ENCODE results near the gene SERINC2.
A peak's percentile ranks its signal among the peaks of the same experiment; 100 is the strongest.
"Not testable (repeated sequence)": the region's sequence is repeated elsewhere in the genome, so short reads cannot be mapped to it uniquely, and the experiment has no call there.

Gene SERINC2

DNA sequence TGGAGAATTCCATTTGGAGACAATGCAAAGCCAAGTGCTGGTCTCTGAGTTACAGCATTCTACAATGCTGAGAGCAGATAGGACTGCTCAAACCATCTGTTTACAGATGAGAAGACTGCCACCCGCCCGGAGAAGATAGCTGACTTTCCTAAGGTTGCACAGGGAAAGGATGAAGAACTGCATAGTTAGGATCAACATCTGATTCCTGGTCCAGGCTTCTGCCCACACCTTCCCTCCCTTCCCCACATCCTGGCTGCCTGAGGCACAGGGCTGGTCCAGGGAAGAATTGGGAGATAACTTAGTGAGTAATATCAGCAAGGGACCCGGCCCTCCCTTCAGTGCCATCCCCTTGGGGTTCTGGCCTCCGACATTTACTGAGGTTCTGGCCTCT lies 2.0 kb downstream of the SERINC2 start:
- DNase-seq (ENCODE audit: low read depth), result no peak

DNA sequence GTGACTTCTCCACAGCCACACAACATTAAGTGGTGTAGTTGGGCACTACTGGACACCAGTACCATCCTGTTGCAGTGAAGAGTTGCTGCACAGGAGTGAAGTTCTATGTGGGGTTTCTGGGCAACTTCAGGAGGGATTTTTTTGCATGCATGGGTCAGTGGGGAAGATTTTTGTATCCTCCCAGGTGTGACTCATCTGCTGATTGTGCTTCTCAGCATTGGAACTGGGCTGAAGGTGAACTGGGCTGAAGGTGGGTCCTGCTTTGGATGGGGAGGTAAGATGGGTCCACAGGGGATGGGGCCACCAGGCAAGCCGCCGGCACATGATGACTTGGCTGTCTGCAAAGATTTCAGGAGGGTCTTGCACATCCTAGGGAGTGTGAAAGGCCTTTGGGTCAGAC lies 2.6 kb downstream of the SERINC2 start:
- DNase-seq (ENCODE audit: low read depth), result no peak

DNA sequence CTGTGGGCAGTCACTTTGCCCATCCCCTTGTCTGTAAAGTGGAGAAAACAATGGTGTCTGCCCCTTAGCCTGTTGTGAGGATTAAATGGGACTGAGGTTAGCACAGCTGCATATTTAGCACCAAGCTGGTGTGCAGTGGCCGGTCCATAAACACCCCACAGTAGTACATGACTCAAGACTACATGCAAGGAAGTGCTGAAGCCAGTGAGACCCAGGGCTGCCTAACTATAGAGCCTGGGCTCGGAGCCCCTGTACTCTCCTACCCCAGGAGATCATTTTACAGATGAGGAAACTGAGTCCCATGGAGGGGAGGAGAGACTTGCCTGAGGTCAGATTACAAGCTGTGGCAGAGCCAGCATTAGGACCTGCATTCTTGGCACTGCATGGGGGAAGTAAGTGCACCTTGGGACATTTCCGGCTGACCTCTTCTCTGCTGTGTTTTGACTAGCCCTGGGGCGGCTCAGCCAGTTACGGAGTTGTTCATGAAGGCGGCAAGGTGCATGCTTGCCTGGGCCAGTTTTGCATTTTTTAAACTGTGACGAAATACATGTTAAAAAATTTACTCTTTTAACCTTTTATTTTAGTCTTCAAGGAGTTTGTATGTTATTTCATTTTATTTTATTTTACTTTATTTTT lies 3.2 kb downstream of the SERINC2 start:
- DNase-seq (ENCODE audit: low read depth), result no peak

DNA sequence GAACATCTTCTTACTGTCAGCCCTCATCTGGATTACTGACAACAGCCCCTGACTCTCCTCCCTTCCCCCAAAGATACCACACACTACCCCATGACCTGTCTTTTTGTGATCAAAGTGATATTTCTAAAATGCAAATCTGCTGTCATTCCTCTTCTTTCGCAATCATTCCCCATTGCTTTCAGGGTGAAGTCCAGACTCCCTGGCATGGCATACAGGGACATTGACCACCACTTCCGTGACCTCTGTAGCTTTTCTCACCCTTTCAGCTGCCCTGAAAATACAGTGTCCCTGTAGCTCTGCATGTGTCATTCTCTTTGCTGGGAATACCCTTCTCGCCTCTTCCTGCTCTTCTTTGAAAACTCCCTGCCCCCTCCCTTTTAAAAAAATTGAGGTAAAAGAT lies 4.1 kb downstream of the SERINC2 start:
- DNase-seq (ENCODE audit: low read depth), result no peak

DNA sequence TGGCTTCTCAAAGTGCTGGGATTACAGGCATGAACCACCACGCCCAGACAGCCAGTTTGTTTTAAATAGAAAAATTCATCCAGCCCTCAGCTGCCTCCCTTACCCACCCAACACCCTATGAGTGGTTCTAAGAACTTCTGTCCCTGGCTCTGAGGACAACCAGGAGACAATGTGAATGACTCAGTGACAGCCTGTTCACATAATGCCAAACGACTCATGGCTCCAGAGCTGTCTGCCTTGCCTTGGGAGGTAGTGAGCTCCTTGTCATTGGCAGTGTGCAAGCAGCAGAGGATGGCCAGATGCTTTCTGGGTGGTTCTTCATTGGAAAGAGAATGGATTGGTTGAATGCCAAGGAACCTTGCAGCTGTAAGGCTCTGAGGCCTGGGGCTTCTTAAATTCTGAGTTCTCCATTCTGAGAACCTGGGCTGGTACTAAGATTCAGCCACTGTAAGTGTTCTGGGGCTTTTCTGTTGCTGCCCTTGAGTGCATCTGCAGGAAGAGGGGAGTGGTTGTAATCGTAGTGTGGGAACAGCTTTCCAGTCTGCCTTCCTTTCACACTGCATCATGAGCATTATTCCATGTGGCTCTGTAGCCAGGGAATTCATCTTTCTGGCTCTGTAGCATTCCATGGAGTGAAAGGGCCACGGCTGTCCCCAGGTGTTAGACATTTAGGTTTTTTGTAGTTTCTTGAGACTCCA lies 5.8 kb downstream of the SERINC2 start:
- no peak for DNase-seq (ENCODE audit: low read depth)

DNA sequence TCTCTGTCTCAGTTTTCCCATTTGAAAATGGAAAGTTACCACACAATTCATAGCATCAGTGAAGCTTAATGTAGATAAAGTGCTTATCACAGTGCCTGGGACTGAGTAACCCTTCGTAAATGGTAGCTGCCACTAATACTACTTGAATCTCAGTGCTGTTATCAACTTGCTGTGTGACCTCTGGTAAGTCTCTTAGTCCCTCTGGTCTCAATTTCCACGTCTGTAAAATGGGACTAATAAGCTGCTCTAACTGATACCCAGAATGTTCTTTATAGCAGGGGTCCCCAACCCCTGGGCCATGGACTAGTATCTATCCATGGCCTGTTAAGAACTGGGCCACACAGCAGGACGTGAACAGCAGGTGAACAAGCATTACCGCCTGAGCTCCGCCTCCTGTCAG lies 7.7 kb downstream of the SERINC2 start:
- no peak for DNase-seq (ENCODE audit: low read depth)

DNA sequence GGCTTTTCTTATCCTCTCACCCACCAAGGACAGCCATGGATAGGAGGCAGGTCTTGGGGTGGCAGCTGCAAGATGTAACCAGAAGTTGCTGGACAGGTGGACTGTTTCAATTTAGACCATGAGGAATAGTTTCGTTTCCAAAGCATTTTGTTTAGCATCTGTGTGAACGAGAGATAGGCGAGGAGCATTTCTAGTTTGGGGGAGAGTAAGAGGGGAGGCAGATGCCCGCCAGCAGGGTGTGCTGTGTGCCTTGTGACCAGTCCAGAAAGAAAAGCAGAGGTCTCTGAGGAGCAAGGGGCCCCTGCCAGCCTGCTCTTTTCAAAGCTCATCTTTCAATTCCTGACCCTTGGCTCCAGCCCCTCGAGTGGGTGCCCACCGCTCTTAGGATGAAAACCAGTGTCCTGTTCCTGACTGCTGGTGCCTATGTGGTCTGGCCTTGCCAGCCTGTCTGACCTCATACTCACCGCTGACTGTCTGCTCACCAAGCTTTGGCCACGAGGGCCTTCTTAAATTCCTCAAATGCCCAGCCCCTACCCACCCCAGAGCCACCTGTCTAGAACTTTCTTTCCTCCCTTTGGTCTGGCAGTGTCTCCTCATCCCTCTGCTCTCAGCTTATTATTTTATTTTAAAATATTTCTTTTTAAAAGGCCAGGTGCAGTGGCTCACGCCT lies 8.5 kb downstream of the SERINC2 start:
- DNase-seq (ENCODE audit: low read depth), result no peak

DNA sequence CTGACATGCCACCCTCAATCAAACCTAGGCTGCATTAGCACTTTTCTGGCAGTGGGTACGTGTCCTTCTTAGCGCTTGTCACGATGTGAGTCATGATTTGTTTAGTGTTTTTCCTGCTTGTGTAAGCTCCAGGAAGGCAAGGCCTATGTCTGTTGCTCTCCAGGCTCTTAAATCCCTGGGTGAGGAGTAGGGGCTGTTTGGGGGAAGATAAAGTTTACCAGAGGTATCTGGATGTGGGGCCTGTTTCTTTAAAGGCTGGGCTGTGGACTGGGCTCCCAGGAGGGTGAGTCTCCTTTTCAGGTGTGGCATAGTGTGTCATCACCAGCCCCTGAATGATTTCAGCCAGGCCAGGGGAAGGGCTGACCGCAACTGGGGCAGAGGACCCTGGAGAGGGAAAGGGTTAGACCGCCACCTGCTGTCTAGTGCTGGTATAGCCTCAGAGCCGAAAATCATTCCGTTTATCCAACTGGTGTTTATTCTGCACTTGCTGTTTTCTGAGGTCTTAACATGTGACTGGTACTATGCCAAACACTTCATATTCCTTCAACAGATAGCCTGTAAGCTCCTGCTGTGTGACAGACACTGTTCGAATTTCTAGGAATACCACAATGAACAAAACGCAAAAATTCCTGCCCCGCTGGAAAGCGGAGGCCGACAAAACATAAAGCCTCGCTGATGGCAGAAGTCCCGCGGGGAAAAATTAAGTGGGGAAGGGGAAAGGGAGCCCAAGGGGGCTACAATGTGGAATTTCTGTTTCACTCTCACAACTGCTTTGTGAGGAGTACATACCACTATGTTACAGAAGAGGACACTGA lies 9.7 kb downstream of the SERINC2 start:
- peak; percentile 85 for DNase-seq (ENCODE audit: low read depth)

DNA sequence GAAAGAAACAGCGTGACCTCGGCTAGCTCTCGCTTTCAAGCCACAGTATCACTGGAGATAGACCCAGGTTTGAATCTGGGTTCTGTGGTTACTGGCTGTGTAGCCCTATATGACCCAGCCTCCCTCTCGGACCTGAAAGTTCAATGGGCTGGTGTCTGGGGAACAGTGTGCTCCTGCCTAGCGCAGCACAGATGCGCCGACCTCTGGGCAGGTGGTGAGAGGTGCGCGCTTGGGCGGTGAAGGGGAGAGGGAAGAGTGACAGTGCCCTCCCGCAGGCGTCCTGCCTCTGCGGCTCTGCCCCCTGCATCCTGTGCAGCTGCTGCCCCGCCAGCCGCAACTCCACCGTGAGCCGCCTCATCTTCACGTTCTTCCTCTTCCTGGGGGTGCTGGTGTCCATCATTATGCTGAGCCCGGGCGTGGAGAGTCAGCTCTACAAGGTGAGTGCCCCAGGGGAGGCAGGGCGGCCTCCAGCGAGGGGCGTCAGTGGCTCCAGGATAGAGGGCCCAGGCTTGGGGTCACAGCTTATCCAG lies 10.5 kb downstream of the SERINC2 start:
- no peak for DNase-seq (ENCODE audit: low read depth)

DNA sequence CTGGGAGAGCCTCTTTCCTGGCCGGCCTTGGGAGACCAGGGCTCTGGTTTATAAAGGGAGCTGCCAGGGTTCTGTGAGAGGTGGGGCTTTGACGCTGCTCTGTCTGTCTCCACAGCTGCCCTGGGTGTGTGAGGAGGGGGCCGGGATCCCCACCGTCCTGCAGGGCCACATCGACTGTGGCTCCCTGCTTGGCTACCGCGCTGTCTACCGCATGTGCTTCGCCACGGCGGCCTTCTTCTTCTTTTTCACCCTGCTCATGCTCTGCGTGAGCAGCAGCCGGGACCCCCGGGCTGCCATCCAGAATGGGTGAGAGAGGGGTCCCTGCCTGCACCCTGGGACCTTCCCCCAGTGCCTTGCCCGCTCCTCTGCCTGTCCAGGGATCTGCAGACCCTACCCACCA lies 11.6 kb downstream of the SERINC2 start:
- DNase-seq (ENCODE audit: low read depth), result no peak

DNA sequence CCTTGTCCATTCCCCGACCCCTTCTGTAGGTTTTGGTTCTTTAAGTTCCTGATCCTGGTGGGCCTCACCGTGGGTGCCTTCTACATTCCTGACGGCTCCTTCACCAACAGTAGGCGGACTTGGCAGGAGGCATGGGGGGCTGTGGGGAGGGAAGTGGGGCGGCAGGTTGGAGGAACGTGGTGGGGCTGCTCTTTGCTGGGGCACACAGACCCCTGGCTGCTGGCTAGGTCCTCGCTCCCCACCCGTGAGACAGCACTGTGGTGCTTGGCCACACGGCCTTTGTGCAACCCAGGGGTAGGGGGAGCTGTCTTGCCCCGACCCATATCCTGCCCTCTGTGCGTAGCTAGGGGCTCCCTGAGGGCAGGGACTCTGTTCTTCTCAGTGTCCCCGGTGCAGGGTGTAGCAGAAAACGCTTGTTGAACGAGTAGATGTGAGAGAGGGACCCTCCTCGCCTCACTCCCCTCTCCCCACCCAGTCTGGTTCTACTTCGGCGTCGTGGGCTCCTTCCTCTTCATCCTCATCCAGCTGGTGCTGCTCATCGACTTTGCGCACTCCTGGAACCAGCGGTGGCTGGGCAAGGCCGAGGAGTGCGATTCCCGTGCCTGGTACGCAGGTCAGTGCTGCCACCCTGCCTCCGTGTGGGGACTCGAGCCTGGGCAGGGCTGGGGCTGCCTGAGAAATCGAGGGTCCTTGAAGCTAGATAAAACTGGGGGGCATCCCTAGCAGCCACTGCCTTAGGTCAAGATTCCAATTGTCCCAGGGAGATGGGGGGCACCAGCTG lies 12.5 kb downstream of the SERINC2 start:
- no peak for DNase-seq (ENCODE audit: low read depth)

DNA sequence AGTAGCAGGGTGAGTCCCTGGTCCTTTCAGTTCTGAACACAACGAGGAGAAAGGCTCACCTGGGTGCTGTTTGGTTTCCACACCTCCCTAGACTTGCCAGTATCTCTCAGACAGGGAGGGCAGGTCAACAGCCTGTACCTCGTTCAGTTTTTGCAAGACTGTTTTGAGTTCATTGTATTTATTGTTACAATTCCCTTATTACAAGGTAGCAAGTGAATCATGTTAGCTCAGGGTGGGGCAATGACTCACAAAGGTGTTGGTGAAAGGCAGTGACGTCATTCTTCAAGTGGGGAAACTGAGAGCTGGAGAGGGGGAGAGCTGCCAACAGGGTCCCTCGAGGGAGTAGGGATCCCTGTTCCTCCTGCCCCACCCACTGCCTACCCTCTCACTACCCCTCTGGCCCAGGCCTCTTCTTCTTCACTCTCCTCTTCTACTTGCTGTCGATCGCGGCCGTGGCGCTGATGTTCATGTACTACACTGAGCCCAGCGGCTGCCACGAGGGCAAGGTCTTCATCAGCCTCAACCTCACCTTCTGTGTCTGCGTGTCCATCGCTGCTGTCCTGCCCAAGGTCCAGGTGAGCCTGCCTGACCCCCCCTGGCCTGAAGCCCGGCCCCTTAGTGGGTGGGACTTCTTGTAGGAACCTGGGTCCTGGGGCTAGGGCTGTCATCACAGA lies 13.4 kb downstream of the SERINC2 start:
- DNase-seq (ENCODE audit: low read depth), result no peak

DNA sequence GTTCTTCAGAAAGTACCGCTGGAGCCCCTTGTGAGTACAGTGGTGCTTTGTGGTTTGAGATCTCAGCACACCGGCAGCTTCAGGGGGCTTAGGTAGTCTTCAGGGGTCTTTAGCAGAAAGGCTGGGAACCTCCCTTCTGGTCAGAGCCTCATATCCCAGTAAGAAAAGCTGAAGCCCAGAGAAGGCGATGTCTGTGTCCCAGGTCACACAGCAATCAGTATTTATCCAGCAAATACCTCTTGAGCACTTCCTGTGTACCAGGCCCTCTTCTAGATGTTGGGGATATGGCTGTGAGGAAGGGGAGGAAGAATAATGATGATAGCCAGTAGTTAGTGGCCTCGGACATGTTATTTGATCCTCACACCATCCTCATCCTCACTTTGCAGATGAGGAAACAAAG lies 14.3 kb downstream of the SERINC2 start:
- DNase-seq (ENCODE audit: low read depth), result no peak

DNA sequence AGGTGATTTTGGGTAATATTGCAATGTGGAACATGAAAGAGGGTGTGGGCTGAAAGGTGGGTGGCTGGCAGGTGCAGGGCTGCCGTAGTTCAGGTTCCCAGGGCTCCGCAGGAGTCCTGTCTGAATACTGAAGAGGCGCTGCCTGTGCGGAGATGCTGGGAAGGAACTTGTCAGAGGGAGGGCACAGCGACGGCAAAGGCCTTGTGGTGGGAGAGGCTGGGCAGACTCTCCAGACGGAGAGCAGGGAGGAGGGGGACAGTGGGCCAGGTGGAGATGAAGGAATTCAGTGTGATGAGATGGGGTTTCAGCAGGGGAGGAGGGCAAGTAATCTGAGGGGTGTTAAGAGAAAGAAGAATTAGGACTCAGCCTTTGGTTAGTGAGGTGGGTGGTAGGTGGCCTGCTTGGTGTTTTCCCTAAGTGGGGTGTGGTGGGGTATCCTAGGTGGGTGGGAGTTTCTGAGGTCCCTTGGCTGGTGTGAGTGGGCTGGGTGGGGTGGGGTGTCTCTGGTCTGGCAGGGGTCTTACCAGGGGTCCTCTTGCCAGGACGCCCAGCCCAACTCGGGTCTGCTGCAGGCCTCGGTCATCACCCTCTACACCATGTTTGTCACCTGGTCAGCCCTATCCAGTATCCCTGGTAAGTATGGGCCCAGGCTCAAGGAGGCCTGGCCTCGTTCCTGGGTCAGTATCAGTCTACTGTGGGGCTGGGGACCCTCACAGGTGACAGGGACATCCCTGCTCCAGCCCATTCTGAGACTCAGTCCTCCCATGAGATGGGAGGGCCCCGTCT lies 15.6 kb downstream of the SERINC2 start:
- DNase-seq (ENCODE audit: low read depth), result no peak

DNA sequence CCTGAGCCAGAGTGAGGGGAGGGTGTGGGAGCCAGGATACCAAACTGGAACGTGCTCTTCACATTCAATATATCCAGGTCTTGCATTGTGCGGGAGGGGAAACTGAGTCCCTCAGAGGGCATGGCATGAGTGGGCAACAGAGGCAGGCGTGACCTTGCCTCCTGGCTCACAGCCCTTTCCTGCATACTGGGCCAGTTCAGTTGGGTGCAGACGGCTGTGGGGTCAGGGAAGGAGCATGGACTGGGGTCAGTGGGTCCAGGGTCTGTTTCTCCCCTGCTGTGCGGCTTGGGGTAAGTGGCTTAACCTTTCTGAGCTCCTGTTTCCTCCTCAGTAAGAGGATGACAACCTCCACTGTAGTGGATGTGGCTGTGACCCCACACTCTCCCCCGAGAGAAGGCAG lies 16.6 kb downstream of the SERINC2 start:
- DNase-seq (ENCODE audit: low read depth), result no peak

DNA sequence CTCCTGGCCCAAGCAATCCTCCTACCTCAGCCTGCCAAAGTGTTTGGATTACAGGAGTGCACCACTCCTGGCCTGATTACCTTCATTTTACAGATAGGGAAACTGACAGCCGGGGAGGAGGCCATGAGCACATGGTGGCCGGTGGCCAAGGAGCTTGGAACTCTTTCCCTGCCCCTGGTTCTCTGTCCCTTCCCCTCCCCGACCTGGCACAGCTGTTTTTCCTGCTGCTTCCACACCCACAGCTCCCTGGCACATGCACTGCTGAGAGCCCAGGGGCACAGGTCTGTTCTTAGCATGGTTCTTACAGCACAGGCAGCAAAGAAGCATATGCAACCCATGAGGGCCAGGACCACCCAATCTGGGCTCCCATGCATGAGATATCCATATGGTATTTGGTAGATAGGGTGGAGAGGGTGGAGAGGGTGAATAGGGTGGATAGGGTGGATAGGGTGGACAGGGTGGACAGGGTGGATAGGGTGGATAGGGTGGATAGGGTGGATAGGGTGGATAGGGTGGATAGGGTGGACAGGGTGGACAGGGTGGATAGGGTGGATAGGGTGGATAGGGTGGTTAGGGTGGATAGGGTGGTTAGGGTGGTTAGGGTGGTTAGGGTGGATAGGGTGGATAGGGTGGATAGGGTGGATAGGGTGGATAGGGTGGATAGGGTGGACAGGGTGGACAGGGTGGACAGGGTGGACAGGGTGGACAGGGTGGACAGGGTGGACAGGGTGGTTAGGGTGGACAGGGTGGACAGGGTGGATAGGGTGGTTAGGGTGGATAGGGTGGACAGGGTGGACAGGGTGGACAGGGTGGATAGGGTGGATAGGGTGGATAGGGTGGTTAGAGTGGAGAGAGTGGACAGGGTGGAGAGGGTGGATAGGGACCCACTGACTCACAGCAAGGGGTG lies 18.6 kb downstream of the SERINC2 start:
- DNase-seq (ENCODE audit: low read depth), result not testable (repeated sequence)

DNA sequence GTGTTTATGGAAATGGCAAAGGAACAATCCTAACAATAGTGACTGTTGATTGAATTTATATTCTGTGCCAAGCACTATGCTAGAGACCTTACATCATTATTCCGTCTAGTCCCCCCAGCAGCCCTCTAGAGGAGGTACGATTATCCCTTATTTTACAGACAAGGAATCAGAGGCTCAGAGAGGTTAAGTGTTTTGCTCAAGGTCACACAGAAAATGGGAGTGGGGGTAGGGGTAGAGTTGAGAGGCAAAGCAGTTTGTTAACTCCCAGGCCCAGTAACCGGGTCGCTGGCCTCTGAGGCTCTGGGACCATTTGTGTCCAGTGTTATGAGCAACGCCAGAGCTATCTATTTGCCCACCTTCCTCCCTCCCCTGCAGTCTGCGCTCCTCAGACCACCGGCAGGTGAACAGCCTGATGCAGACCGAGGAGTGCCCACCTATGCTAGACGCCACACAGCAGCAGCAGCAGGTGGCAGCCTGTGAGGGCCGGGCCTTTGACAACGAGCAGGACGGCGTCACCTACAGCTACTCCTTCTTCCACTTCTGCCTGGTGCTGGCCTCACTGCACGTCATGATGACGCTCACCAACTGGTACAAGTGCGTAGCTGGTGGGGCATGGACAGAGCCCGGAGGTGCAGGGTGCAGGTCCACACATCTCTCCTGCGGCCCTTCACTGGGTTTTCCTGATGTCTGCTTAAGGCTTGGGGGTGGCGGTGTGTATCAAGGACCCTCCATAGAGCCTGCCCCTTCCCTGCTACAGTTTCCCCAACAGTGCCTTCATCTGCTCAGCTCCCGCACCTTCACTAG lies 19.8 kb downstream of the SERINC2 start:
- DNase-seq (ENCODE audit: low read depth), result no peak

DNA sequence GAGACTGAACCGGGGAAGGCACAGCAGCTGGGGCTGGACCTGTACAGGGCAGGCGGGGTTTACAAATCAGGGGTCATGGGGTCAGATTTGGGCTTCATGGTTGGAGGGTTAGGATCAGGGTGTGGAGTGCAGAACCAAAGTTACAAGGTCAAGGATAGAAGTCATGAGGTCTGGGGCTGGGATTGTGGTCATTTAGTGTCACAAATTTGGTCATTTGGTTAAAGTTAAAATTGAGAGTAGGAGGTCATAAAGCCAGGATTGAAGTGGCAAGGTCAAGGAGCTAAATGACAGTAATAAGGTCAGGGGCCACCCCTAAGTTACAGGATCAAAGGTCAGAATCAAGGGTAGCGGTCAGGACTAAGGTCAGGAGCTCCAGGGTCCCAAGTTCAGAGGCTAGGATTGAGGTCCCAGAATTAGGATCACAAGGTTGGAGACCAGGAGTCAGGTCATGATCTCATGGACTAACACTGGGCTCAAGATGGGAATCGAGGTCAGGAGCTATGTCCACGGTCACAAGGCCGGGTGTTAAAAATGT lies 20.4 kb downstream of the SERINC2 start:
- DNase-seq (ENCODE audit: low read depth), result no peak

Data from iris pigment epithelial cell (primary cell).